Measurements from ENCODE around the gene SRD5A3. TPM values are rescaled to one million over a fixed set of nuclear protein-coding genes. Genes with fewer than 3 reads are reported as not detected.

The SRD5A3 gene
- total RNA-seq, 2 experiments from 2014 or later = 21.7 to 22.3 TPM

GRCh38 chr4:55323375-55323774, 22.7 kb upstream of the SRD5A3 start:
- CTCF ChIA-PET = interaction anchor here (3.8 to 5.5 kb wide), 2 partner anchors 11 to 352 kb away, joined by 39 to 50 read pairs; no protein-coding TSS in a partner anchor
- Mint-ChIP-seq H3K9me3 (no peaks in the 10 kb centered on the region), H3K36me3 (ENCODE audit: low read depth) (no peaks in the 10 kb centered on the region), H3K27ac (no peak overlapping the region), H3K4me1 (ENCODE audit: low read depth) (peaks cover 39% of the 10 kb centered on the region), H3K4me3 (no peak overlapping the region), H3K27me3 (ENCODE audit: low read depth) (no peaks in the 10 kb centered on the region)
- no peak for DNase-seq
- intact Hi-C loops (cut with micrococcal nuclease) = loop anchor here (5.0 to 10.0 kb wide), 2 partner anchors 246 to 319 kb away; no protein-coding TSS in a partner anchor

- no peaks in the 10 kb centered on the region for H3K36me3 Mint-ChIP-seq (ENCODE audit: low read depth)
- peaks cover 7% of the 10 kb centered on the region for H3K9me3 Mint-ChIP-seq
- no peak overlapping the region for H3K27ac Mint-ChIP-seq
- intact Hi-C loops (cut with micrococcal nuclease) = loop anchor here (10.0 kb wide), 1 partner anchor 322 kb away; no protein-coding TSS in a partner anchor
- no peaks in the 10 kb centered on the region for H3K27me3 Mint-ChIP-seq (ENCODE audit: low read depth)
- peaks cover 15% of the 10 kb centered on the region for H3K4me1 Mint-ChIP-seq (ENCODE audit: low read depth)
- H3K4me3 Mint-ChIP-seq = no peak overlapping the region
- CTCF ChIA-PET = interaction anchor here (0.5 to 1.6 kb wide), 4 partner anchors 12 to 355 kb away, joined by 3 to 8 read pairs (median 5); partner anchors contain the start of gene SRD5A3
- no peak for DNase-seq
These were observed 19.4 kb upstream of the SRD5A3 start for GRCh38 chr4:55326629-55327028.

DNA sequence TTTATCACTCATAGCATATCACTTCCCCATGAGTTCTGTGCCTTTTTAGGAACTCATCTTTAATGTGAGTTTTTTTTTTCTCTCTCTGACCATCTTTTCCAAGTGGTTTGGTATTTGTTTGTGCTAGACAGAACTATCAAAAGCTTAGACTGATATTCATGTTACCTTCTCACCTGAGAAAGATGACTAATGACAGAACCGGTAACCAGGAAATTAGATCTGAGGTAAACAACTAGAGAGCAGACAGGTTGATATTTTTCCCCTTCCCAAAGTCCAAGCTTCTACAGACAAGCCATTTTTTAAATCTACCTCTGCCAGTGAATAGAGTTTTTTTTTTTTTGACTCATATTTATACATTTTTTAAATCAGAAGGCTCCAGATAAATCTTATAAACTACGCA, 17.0 kb upstream of the SRD5A3 start:
- H3K27me3 Mint-ChIP-seq (ENCODE audit: low read depth) = no peaks in the 10 kb centered on the region
- CTCF ChIA-PET = interaction anchor here (0.6 kb wide), 1 partner anchor 358 kb away, joined by 4 read pairs; no protein-coding TSS in a partner anchor
- no peak overlapping the region for H3K4me3 Mint-ChIP-seq
- H3K27ac Mint-ChIP-seq = no peak overlapping the region
- no peaks in the 10 kb centered on the region for H3K36me3 Mint-ChIP-seq (ENCODE audit: low read depth)
- peaks cover 7% of the 10 kb centered on the region for H3K9me3 Mint-ChIP-seq
- DNase-seq = no peak
- peaks cover 7% of the 10 kb centered on the region for H3K4me1 Mint-ChIP-seq (ENCODE audit: low read depth)
- intact Hi-C loops (cut with micrococcal nuclease) = loop anchor here (10.0 kb wide), 1 partner anchor 324 kb away; no protein-coding TSS in a partner anchor

GRCh38 chr4:55330241-55330640, 15.8 kb upstream of the SRD5A3 start:
- Mint-ChIP-seq H3K27ac (no peak overlapping the region), H3K36me3 (ENCODE audit: low read depth) (no peaks in the 10 kb centered on the region), H3K27me3 (ENCODE audit: low read depth) (no peaks in the 10 kb centered on the region), H3K4me3 (no peak overlapping the region), H3K9me3 (peaks cover 7% of the 10 kb centered on the region), H3K4me1 (ENCODE audit: low read depth) (peaks cover 7% of the 10 kb centered on the region)
- intact Hi-C loops (cut with micrococcal nuclease) = no loop called here
- CTCF ChIA-PET = interaction anchor here (1.0 kb wide), 1 partner anchor 16 kb away, joined by 3 read pairs; the partner anchor contains the start of gene SRD5A3
- DNase-seq = no peak

DNA sequence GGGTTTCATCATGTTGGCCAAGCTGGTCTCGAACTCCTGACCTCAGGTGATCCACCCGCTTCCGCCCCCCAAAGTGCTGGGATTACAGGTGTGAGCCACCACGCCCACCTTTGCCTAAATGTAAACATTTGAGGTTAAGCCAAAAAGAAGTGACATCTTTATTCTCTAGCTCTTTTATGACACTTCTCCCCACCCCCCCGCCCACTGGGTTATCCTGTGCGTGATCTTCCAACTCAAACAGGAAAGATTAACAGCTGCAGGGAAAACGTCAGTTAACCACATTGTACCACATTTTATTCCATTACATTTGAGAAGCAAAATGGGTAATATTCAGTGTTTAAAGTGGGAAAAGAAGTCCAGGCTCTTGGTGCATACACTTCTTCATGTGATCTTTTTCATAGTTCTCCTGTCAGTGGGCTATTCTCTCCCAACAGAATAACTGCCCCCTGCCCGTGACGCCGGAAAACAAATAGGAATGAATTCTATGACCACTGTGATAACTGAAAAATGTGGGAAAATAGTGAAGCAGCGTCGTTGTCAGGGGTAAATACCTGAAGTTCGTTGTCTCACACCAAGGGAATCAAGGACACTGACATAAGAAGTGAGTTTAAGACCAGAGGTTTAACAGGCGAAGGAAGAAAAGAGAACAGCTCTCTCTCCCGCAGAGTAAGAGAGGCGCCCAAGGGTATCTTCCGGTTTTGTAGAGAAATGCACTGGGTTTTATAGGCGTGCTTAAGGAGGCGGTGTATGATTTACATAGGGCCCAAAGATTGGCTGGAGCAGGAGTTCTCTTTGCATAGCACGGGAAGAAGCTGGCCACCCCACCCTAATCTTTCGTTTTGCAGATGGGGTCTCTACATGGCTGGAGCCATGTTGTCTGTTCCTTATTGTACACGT, 9.7 kb upstream of the SRD5A3 start:
- H3K4me1 Mint-ChIP-seq (ENCODE audit: low read depth) = peaks cover 19% of the 10 kb centered on the region
- peak; percentile 55 for DNase-seq
- intact Hi-C loops (cut with micrococcal nuclease) = loop anchor here (5.0 kb wide), 1 partner anchor 364 kb away; no protein-coding TSS in a partner anchor
- CTCF ChIA-PET = interaction anchor here (0.6 to 2.1 kb wide), 3 partner anchors 9 to 946 kb away, joined by 3 to 13 read pairs (median 4); partner anchors contain the start of gene SRD5A3
- H3K27ac Mint-ChIP-seq = peak overlapping the region; percentile 66
- H3K4me3 Mint-ChIP-seq = no peak overlapping the region
- H3K36me3 Mint-ChIP-seq (ENCODE audit: low read depth) = no peaks in the 10 kb centered on the region
- H3K27me3 Mint-ChIP-seq (ENCODE audit: low read depth) = no peaks in the 10 kb centered on the region
- no peaks in the 10 kb centered on the region for H3K9me3 Mint-ChIP-seq

DNA sequence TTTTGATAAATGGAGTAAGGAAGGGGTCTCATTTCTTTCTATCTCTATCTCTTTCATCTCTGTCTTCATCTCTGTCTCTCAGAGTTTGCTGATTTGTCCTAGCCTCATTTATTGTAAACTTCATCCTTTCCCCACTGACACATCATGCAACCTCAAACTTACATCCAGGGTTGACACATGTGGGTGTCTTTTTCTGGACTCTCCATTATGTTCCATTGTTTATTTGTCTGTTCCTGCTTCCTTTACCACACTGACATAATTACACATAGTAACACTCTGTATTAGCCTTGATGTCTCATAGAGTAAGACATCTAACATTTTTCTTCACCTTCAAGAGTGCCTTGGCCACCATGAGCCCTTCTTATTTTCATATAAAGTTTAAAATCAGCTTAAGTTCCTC, 8.1 kb upstream of the SRD5A3 start:
- intact Hi-C loops (cut with micrococcal nuclease) = loop anchor here (5.0 kb wide), 1 partner anchor 366 kb away; no protein-coding TSS in a partner anchor
- DNase-seq = no peak
- Mint-ChIP-seq H3K4me3 (no peak overlapping the region), H3K36me3 (ENCODE audit: low read depth) (no peaks in the 10 kb centered on the region), H3K9me3 (no peaks in the 10 kb centered on the region), H3K4me1 (ENCODE audit: low read depth) (peaks cover 19% of the 10 kb centered on the region), H3K27me3 (ENCODE audit: low read depth) (no peaks in the 10 kb centered on the region), H3K27ac (no peak overlapping the region)
- CTCF ChIA-PET = no interaction called here

DNA sequence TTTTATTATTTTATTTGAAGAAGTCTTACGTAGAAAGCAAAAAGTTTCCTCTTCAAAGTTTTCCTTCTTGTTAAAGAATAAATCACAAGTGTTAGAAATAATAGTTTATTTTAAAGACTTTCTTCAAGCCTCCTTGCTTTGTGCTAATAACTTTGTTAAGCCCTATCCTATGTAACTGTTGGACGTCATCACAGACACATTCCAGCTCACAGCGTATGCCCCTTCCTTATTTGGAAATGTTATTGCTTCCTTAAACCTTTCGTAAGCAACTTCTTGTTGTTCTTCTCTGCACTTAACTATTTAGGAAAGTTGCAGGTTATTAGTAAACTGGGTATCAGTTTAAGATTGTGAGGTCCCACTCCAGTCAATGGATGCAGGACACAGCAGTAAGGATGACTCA, 7.6 kb upstream of the SRD5A3 start:
- H3K27ac Mint-ChIP-seq = no peak overlapping the region
- no peaks in the 10 kb centered on the region for H3K36me3 Mint-ChIP-seq (ENCODE audit: low read depth)
- DNase-seq = no peak
- peaks cover 19% of the 10 kb centered on the region for H3K4me1 Mint-ChIP-seq (ENCODE audit: low read depth)
- H3K9me3 Mint-ChIP-seq = no peaks in the 10 kb centered on the region
- intact Hi-C loops (cut with micrococcal nuclease) = loop anchor here (5.0 kb wide), 1 partner anchor 366 kb away; no protein-coding TSS in a partner anchor
- CTCF ChIA-PET = no interaction called here
- no peaks in the 10 kb centered on the region for H3K27me3 Mint-ChIP-seq (ENCODE audit: low read depth)
- no peak overlapping the region for H3K4me3 Mint-ChIP-seq

GRCh38 chr4:55340266-55340665, 5.8 kb upstream of the SRD5A3 start:
- Mint-ChIP-seq H3K4me1 (ENCODE audit: low read depth) (peaks cover 21% of the 10 kb centered on the region), H3K27ac (no peak overlapping the region), H3K9me3 (no peaks in the 10 kb centered on the region), H3K27me3 (ENCODE audit: low read depth) (no peaks in the 10 kb centered on the region), H3K4me3 (no peak overlapping the region), H3K36me3 (ENCODE audit: low read depth) (no peaks in the 10 kb centered on the region)
- DNase-seq = no peak
- intact Hi-C loops (cut with micrococcal nuclease) = no loop called here
- CTCF ChIA-PET = no interaction called here

- Mint-ChIP-seq H3K4me1 (ENCODE audit: low read depth) (peaks cover 20% of the 10 kb centered on the region), H3K4me3 (no peak overlapping the region), H3K9me3 (no peaks in the 10 kb centered on the region), H3K36me3 (ENCODE audit: low read depth) (no peaks in the 10 kb centered on the region), H3K27me3 (ENCODE audit: low read depth) (no peaks in the 10 kb centered on the region), H3K27ac (no peak overlapping the region)
- CTCF ChIA-PET = interaction anchor here (2.4 kb wide), 2 partner anchors 23 to 32 kb away, joined by 11 to 22 read pairs; no protein-coding TSS in a partner anchor
- intact Hi-C loops (cut with micrococcal nuclease) = no loop called here
- DNase-seq = no peak
These were observed 2.2 kb upstream of the SRD5A3 start for GRCh38 chr4:55343887-55344286.

GRCh38 chr4:55345054-55345453, 988 bp upstream of the SRD5A3 start:
- CTCF ChIA-PET = interaction anchor here (1.1 to 2.8 kb wide), 14 partner anchors 9 to 687 kb away, joined by 3 to 22 read pairs (median 10); partner anchors contain the start of gene TMEM165
- no peak for DNase-seq
- Mint-ChIP-seq H3K4me3 (no peak overlapping the region), H3K9me3 (no peaks in the 10 kb centered on the region), H3K4me1 (ENCODE audit: low read depth) (peaks cover 20% of the 10 kb centered on the region), H3K36me3 (ENCODE audit: low read depth) (no peaks in the 10 kb centered on the region), H3K27me3 (ENCODE audit: low read depth) (no peaks in the 10 kb centered on the region), H3K27ac (no peak overlapping the region)
- intact Hi-C loops (cut with micrococcal nuclease) = loop anchor here (5.0 kb wide), 2 partner anchors 602 to 1632 kb away; partner anchors contain the start of genes CEP135, NOA1 and POLR2B

DNA sequence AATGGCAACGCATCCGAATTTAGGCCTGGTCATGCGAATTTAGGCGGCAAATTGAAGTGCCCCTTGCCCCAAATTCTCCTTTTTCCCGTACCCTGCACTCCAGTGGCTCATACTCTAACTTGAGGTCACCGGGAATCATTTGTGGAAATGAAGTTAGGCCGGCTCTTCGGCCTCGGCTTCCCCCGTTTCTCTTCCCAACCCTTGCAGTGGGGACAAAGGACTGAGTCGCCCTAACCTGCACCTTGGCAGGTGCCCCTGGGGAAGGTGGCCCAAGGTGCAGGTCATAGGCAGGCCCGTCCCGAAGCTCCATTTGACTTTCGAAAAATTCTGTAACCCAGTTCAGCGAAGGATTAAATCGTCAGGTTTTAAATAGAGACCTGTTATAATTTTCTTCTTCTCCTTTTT, 811 bp downstream of the SRD5A3 start:
- intact Hi-C loops (cut with micrococcal nuclease) = loop anchor here (1.0 to 5.0 kb wide), 11 partner anchors 11 to 1630 kb away; partner anchors contain the start of genes CEP135, CLOCK, EXOC1 and NMU
- no peak for DNase-seq
- Mint-ChIP-seq H3K4me1 (ENCODE audit: low read depth) (peaks cover 21% of the 10 kb centered on the region), H3K4me3 (peak overlapping the region; percentile 87), H3K27ac (peak overlapping the region; percentile 90), H3K36me3 (ENCODE audit: low read depth) (peaks cover 2% of the 10 kb centered on the region), H3K27me3 (ENCODE audit: low read depth) (no peaks in the 10 kb centered on the region), H3K9me3 (no peaks in the 10 kb centered on the region)
- CTCF ChIA-PET = interaction anchor here (0.6 to 2.8 kb wide), 9 partner anchors 10 to 520 kb away, joined by 3 to 17 read pairs (median 4); partner anchors contain the start of gene TMEM165

All from activated naive CD4-positive, alpha-beta T cell treated with anti-CD3 and anti-CD28 coated beads for 36 hours (primary cell).